Measurements from ENCODE around the gene ANKMY1. TPM values are rescaled to one million over a fixed set of nuclear protein-coding genes. Genes with fewer than 3 reads are reported as not detected.

Gene ANKMY1
- total and polyA plus RNA-seq, 4 donors, result 9.3 to 34.8 (median 14.8) TPM

DNA sequence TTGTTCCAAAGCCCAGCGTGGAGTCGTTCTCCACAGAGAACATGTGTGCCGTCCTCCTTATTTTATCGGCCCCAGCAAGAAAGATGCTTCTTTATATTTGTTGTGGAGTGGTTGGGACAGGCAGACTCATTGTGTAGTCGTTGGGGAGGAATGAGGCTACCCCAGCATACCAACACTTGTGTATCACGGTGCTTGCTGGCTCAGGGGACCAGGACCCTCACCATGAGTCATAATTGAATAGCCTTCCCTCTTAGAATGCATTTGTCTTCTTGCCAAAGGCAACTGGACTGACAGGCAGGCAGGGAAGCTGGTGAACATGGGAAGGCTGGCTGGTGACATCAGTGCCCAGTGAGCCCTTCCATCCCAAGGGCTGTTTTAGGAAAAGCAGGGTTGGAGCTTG lies 33.4 kb upstream of the ANKMY1 start:
- Histone ChIP-seq H3K36me3 (ENCODE audit: control insufficient read depth in 4 of 4, insufficient read depth in 4 of 4, low read length in 4 of 4) (peaks cover 0 to 49% (median 4%) of the 10 kb centered on the region in 4 donors), H3K27ac (ENCODE audit: low read depth in 1 of 2, low read length in 1 of 2) (no peak overlapping the region), H3K9ac (ENCODE audit: insufficient read depth in 1 of 2, low read length in 2 of 2) (no peak overlapping the region), H3K9me3 (ENCODE audit: control insufficient read depth in 4 of 4, insufficient read depth in 3 of 4, low read length in 3 of 4) (no peaks in the 10 kb centered on the region), H3K27me3 (ENCODE audit: control insufficient read depth in 3 of 3, insufficient read depth in 3 of 3, low read length in 2 of 3) (no peaks in the 10 kb centered on the region), H3K4me3 (no peak overlapping the region), H3K4me1 (ENCODE audit: control insufficient read depth in 5 of 5, insufficient read depth in 5 of 5, low read length in 5 of 5) (peaks cover 0 to 30% (median 7%) of the 10 kb centered on the region in 5 donors)
- TF ChIP-seq, protein P1, sequence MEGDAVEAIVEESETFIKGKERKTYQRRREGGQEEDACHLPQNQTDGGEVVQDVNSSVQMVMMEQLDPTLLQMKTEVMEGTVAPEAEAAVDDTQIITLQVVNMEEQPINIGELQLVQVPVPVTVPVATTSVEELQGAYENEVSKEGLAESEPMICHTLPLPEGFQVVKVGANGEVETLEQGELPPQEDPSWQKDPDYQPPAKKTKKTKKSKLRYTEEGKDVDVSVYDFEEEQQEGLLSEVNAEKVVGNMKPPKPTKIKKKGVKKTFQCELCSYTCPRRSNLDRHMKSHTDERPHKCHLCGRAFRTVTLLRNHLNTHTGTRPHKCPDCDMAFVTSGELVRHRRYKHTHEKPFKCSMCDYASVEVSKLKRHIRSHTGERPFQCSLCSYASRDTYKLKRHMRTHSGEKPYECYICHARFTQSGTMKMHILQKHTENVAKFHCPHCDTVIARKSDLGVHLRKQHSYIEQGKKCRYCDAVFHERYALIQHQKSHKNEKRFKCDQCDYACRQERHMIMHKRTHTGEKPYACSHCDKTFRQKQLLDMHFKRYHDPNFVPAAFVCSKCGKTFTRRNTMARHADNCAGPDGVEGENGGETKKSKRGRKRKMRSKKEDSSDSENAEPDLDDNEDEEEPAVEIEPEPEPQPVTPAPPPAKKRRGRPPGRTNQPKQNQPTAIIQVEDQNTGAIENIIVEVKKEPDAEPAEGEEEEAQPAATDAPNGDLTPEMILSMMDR (IDR thresholded peaks at IDR 0.05; ENCODE audit: control extremely low read depth, extremely low read depth), result no peak
- ATAC-seq (ENCODE audit: insufficient read depth, low FRiP score), result no peak
- DNase-seq, result no peak
- WGBS, 2 donors, result 93 to 94% methylated on average over 6 of the region's 6 CpGs

DNA sequence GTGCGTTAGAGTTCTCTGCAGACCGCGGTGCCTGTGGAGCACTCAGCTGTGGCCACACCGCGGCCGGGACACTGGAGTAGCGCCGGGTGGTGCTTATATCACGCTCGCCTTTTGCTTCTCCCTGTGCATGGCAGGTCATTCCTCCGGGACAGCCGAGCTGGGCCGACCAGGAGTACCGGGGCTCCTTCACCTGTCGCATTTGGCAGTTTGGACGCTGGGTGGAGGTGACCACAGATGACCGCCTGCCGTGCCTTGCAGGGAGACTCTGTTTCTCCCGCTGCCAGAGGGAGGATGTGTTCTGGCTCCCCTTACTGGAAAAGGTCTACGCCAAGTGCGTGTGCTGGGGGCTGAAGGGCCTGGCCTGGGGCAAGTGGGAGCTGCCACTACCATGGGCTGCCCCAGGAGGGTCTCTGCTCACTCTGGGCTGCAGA lies 32.9 kb upstream of the ANKMY1 start:
- Histone ChIP-seq H3K36me3 (ENCODE audit: control insufficient read depth in 4 of 4, insufficient read depth in 4 of 4, low read length in 4 of 4) (peaks cover 0 to 45% (median 6%) of the 10 kb centered on the region in 4 donors), H3K9ac (ENCODE audit: insufficient read depth in 1 of 2, low read length in 2 of 2) (no peak overlapping the region)
- TF ChIP-seq, protein P1 (IDR thresholded peaks at IDR 0.05; ENCODE audit: control extremely low read depth, extremely low read depth), result no peak

DNA sequence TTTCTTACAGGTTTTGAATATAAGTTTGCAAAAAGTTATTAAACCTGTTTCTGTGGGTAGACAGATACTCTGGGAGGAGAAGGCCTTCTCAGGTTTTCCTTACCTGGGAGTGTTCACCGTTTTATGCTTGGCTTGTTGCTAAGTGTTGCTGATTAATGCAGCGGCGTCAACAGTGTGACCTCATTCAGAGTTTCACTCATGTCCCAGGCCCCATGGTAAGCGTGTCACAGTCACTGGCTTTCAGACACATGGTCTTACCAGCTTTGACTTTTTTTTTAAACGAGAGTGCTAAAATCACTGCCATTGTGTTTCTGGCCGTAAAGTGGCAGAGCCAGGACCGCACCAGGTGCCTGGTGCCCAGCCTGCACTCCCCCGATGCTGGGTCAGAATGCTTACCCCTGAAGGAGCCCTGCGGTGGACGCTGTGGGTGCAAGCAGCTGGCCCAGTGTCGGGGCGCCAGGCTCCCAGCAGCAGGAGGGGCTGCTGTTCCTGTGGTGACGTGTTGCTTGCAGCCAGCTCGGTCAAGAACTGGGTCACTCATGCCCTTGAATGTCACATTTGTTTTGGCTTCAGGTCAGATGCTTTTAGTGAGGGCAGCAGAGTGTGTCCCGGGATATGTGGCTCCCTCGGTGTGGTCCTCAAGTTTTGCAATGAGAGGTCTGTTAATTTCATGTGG lies 32.2 kb upstream of the ANKMY1 start:
- ATAC-seq (ENCODE audit: insufficient read depth, low FRiP score) (no peak), DNase-seq (no peak)
- Histone ChIP-seq H3K9ac (ENCODE audit: insufficient read depth in 1 of 2, low read length in 2 of 2) (no peak overlapping the region), H3K4me1 (ENCODE audit: control insufficient read depth in 5 of 5, insufficient read depth in 5 of 5, low read length in 5 of 5) (peaks cover 0 to 33% (median 13%) of the 10 kb centered on the region in 5 donors), H3K27me3 (ENCODE audit: control insufficient read depth in 3 of 3, insufficient read depth in 3 of 3, low read length in 2 of 3) (no peaks in the 10 kb centered on the region), H3K36me3 (ENCODE audit: control insufficient read depth in 4 of 4, insufficient read depth in 4 of 4, low read length in 4 of 4) (peaks cover 0 to 39% (median 6%) of the 10 kb centered on the region in 4 donors), H3K27ac (ENCODE audit: low read depth in 1 of 2, low read length in 1 of 2) (no peak overlapping the region), H3K4me3 (no peak overlapping the region), H3K9me3 (ENCODE audit: control insufficient read depth in 4 of 4, insufficient read depth in 3 of 4, low read length in 3 of 4) (no peaks in the 10 kb centered on the region)
- TF ChIP-seq, protein P1 (IDR thresholded peaks at IDR 0.05; ENCODE audit: control extremely low read depth, extremely low read depth), result no peak
- 85 to 95% methylated on average over 16 of the region's 16 CpGs for WGBS, 2 donors

More for the DNA sequence above, 32.9 kb upstream of the ANKMY1 start:
- Histone ChIP-seq H3K4me1 (ENCODE audit: control insufficient read depth in 5 of 5, insufficient read depth in 5 of 5, low read length in 5 of 5) (peaks cover 0 to 31% (median 7%) of the 10 kb centered on the region in 5 donors), H3K4me3 (no peak overlapping the region), H3K9me3 (ENCODE audit: control insufficient read depth in 4 of 4, insufficient read depth in 3 of 4, low read length in 3 of 4) (no peaks in the 10 kb centered on the region), H3K27me3 (ENCODE audit: control insufficient read depth in 3 of 3, insufficient read depth in 3 of 3, low read length in 2 of 3) (no peaks in the 10 kb centered on the region), H3K27ac (ENCODE audit: low read depth in 1 of 2, low read length in 1 of 2) (no peak overlapping the region)
- 97% methylated on average over 21 of the region's 21 CpGs for WGBS, 2 donors
- DNase-seq, result no peak
- ATAC-seq (ENCODE audit: insufficient read depth, low FRiP score), result no peak
